NCI-H1436 (cell line): ENCODE data around the gene TBC1D1.
A peak's percentile ranks its signal among the peaks of the same experiment; 100 is the strongest.

Experiments
- DNase-seq: peaks from one replicate; lab custom pipeline; 2025; lab: John Stamatoyannopoulos, UW

TBC1D1 gene

GRCh38 chr4:38176165-38176564, 285.3 kb downstream of the TBC1D1 start:
- no peak for DNase-seq

DNA sequence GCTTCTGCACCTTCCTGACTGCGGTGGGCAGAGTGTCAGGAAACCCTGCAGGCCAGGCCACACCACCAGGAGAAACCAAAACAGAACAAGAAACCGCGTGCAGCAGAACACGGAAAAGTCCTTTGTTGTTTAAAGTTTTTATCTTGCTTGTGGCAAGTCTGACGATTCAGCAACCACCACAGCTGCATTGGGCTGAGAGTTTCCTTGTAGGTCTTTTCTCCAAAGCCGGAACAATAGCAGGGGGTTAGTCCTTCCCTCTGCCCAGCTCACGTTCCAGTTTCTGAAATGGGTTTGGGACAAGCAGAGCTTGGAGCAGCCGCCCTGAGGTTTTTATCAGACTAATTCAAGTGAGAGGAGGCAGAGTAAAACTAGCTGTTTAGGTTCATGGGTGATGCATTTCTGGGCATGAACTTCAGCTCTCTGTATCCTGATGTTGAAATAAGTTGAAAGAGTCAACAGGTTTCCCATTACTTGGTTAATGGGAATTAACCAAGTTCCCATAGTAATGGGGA, 286.2 kb downstream of the TBC1D1 start:
- no peak for DNase-seq

DNA sequence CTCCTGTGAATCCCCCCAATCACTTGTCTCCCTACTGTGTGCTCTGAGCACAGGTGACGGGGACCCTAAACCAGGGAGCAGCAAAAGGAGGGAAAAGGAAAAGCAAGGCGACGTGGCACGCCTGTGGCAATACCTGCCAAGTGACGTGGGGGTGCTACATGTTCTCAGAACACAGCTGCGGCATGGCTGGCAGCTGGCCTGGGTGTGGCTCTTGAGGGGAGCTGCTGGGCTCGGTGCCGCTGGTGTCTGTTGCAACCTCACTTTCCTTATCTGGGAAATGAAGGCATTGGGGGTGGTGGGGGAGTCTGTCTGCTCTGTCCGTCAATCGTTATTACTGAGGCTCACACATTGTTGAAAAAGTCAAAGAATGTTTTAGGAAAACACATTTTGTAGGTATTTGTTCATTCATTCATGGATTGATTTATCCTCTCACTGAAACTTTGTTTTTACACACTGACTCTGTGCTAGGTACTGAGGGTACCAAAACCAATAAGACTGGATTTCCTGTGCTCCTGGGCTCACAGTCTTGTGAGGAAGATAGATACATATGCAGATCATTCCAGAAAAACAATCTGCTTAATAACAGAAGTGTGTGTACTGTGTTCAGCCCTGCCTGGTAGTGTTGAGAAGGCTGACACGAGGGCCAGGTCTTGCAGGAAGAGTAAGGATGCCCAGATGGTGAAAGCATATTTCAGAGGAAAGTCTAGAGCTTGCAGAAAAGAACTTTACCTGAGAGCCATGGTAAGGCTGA, 286.9 kb downstream of the TBC1D1 start:
- DNase-seq = no peak

DNA sequence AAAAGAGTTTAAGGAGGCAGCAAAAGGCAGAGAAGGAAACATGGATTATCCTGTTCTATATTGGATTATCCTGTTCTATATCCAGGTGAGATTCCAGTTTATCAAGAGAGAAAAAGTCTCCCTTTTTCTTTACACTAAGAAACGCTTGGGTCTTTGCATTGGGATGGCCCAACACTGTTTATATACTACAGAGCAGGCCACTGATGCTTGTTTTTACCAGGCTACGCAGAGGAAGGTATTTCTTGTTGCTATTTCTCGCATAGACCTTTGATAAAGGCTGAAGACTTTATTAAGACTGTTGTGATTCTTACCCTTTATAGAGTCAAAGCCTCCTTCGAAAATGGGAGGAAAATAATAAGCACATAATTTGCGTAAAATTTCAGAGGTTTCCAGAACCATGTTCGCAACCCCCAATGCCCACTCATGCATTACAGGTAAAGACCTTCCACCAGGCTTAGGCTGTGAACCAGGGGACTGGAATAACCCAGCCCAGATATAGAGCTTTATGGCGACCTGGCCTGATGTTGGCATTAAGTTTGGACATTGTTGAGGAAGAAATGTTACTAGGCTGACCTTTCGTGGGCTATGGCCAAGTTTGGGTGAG, 287.6 kb downstream of the TBC1D1 start:
- no peak for DNase-seq

DNA sequence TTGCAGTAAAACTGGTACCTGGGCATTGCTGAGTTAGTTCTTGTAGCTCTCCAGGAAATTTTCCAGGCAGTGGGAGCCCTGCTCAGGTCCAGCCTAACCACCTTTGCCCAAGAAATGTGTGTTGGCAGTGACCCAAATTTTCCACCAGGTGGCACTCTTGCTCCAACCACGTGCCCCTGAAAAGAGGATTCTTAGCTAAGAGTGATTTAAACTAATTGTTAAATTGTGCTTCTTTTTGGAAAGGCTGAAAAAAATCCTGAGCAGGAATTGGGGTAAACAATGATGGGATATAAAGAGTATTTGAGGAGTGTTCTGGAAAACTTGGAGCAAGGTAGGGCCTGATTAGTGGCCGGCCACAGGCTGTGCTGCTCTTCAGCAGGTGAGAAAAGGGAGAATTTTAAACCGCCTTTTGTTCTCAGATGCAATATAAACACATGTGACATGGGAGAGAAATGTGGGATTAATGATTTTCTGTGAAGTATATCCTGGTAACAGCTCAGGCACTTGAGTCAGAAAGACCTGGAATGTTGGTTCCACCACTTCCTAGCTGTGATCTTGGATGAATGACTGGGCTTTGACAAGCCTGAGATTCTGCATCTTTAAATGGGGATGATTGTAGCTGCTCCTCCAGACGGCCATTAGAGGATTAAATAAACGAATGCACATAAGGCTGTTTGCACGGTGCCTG, 288.9 kb downstream of the TBC1D1 start:
- DNase-seq = peak; percentile 70

GRCh38 chr4:38180456-38180855, 289.6 kb downstream of the TBC1D1 start:
- DNase-seq = no peak

DNA sequence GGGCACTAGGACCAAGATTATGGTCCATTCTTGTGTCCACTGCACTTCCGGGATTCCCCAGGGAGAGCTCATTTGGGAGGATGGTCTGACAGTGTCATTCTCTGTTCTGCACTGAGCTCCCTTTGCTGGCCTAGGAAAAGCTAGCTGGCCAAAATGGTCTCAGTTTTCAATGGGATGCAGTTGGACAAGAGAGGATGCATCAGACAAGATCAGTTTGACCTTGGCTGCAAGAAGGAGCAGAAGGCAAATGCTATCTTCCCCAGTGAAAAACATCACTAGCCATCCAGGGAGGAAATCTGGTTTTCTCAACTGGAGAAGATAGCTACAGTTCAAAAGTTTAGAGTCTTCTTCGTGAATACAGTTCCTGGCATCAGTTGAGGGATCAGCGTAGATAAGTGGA, 290.4 kb downstream of the TBC1D1 start:
- no peak for DNase-seq

DNA sequence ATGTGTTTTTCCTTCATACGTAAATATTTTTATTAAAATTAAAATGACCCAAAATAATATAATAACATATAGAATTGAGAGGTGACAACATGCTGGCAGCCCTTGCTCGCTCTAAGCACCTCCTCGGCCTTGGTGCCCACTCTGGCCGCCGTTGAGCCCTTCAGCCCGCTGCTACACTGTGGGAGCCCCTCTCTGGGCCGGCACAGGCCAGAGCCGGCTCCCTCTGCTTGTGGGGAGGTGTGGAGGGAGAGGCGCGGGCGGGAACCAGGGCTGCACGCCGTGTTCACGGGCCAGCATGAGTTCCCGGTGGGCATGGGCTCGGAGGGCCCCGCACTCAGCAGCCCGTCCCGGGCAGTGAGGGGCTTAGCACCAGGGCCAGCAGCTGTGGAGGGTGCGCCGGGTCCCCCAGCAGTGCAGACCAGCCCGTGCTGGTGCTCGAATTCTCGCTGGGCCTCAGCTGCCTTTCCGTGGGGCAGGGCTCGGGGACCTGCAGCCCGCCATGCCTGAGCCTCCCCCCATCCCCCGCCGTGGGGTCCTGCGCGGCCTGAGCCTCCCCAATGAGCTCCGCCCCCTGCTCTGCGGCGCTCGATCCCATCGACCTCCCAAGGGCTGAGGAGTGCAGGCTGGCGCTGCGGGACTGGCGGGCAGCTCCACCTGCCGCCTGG, 291.6 kb downstream of the TBC1D1 start:
- DNase-seq = no peak

GRCh38 chr4:38184404-38184803, 293.5 kb downstream of the TBC1D1 start:
- no peak for DNase-seq

DNA sequence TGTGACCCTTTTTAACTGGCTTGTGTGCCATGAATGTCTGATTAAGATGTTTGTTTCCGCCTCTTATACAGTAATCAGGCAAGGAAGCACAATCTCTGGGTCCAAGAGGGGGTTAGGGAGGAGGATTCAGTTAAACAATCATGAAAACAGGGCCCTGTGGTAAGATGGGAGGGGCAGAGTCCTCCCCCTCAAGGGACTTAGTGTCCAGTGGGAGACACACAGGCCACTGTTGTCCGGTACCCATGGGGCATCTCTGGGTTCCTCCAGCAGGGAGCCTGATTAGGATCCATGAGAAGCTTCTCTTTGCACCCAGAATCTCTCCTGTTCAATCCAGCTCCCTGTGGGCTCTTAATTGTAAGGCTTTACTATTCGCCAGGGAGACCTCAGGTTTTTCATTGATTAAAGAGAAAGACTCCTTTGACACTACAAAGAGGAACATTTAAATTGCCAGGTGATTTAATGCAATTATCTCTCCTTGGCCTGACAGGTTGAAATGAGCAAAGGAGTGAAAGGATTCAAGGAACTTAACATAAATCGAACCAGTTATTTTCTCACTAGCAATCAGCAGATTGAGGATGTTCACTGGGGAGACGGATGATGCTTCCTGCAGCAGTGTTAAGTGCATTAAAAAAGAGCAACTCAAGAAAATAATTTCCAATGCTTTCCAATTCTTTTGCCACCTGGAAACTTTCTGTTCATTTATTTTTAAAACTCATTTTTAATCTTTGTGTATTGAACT, 294.7 kb downstream of the TBC1D1 start:
- DNase-seq = peak; percentile 3

DNA sequence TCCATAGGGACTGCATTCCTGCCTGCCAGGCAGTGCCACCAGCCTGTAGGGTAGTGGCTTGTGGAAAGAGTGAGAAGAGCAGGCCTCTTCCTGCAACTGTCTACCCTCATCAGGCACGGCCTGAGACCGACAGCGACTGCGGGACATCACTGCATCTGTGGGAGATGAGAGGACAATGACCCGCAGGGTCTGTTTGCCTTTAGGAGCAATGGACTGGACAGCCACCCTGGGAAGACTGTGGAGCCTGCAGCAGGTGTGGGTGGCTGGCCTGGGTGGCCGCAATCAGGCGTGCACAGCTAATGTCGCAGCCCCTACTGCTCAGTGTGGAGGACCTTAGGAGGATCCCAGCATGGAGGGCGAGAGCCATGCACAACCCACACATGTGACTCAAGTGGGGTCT, 297.3 kb downstream of the TBC1D1 start:
- no peak for DNase-seq

DNA sequence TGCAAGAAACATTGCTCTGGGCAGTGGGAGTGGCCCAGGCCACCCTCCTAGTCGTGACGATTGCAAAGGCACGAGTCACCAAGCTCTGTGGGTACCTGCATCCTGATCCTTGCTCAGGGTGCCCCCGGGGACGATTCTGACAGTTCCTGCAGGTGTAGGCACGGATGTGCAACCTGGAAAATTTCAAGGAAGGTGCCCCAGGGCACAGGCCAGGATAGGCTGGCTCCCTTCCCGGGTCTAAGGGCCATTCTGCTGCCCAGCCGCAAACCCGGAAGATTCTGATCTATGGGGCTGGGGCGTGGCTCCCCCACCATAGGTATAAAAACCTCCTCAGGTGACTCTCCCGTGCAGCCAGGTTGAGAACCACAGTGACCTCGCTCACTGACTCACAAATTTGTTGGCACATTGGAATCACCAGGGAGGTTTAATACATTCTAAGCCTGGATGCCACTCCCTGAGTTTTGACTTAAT, 297.8 kb downstream of the TBC1D1 start:
- no peak for DNase-seq
